ENCODE results near the gene FCN1.
A peak's percentile ranks its signal among the peaks of the same experiment; 100 is the strongest.

Gene FCN1

GRCh38 chr9:134951461-134951860 lies 33.7 kb upstream of the FCN1 start:
- no peak for DNase-seq (ENCODE audit: low spot score)

- no peak for DNase-seq (ENCODE audit: low spot score)
Measured at GRCh38 chr9:134950386-134951210, 32.9 kb upstream of the FCN1 start.

GRCh38 chr9:134949681-134950385 lies 32.1 kb upstream of the FCN1 start:
- no peak for DNase-seq (ENCODE audit: low spot score)

- no peak for DNase-seq (ENCODE audit: low spot score)
Measured at GRCh38 chr9:134948149-134948548, 30.4 kb upstream of the FCN1 start.

GRCh38 chr9:134947265-134947955 lies 29.7 kb upstream of the FCN1 start:
- DNase-seq (ENCODE audit: low spot score) = no peak

- no peak for DNase-seq (ENCODE audit: low spot score)
Measured at GRCh38 chr9:134946663-134947062, 29.0 kb upstream of the FCN1 start.

- DNase-seq (ENCODE audit: low spot score) = no peak
Measured at GRCh38 chr9:134945509-134946275, 28.0 kb upstream of the FCN1 start.

- no peak for DNase-seq (ENCODE audit: low spot score)
Measured at GRCh38 chr9:134944916-134945315, 27.2 kb upstream of the FCN1 start.

GRCh38 chr9:134944351-134944802 lies 26.7 kb upstream of the FCN1 start:
- DNase-seq (ENCODE audit: low spot score) = peak; percentile 56

GRCh38 chr9:134943836-134944235 lies 26.1 kb upstream of the FCN1 start:
- no peak for DNase-seq (ENCODE audit: low spot score)

GRCh38 chr9:134943411-134943810 lies 25.7 kb upstream of the FCN1 start:
- no peak for DNase-seq (ENCODE audit: low spot score)

- no peak for DNase-seq (ENCODE audit: low spot score)
Measured at GRCh38 chr9:134942788-134943184, 25.1 kb upstream of the FCN1 start.

GRCh38 chr9:134942011-134942787 lies 24.5 kb upstream of the FCN1 start:
- DNase-seq (ENCODE audit: low spot score) = no peak

- no peak for DNase-seq (ENCODE audit: low spot score)
Measured at GRCh38 chr9:134940236-134941208, 22.8 kb upstream of the FCN1 start.

- no peak for DNase-seq (ENCODE audit: low spot score)
Measured at GRCh38 chr9:134939836-134940235, 22.1 kb upstream of the FCN1 start.

- no peak for DNase-seq (ENCODE audit: low spot score)
Measured at GRCh38 chr9:134939080-134939733, 21.5 kb upstream of the FCN1 start.

GRCh38 chr9:134938346-134939079 lies 20.8 kb upstream of the FCN1 start:
- no peak for DNase-seq (ENCODE audit: low spot score)

- no peak for DNase-seq (ENCODE audit: low spot score)
Measured at GRCh38 chr9:134937566-134938345, 20.0 kb upstream of the FCN1 start.

Data from iPS-NIHi11 (cell line).